PC-3 (cell line): ENCODE results near the gene DIAPH2.

Experiments
- EZH2 ChIP-seq: fragments of 300-600 bp; sonication (generic); IDR thresholded peaks from one replicate; pipeline ENCODE4 v1.6.1; 2017; ENCODE audit warnings: antibody characterized with exemption, mild to moderate bottlenecking, low read length; ENCODE audit not compliant: unreplicated experiment
- EZH2phosphoT487 ChIP-seq: fragments of 300-600 bp; sonication (generic); IDR thresholded peaks from 2 replicates; pipeline ENCODE4 v1.6.1; 2018; ENCODE audit warnings: mild to moderate bottlenecking, antibody characterized with exemption, low read length, borderline replicate concordance
- TF ChIP-seq, protein P1 (sequence below): fragments of 300-600 bp; sonication (generic); conservative IDR thresholded peaks from 2 replicates; pipeline ENCODE4 v1.5.1; 2017; ENCODE audit warnings: antibody characterized with exemption, low read depth, mild to moderate bottlenecking, low read length

DNA sequence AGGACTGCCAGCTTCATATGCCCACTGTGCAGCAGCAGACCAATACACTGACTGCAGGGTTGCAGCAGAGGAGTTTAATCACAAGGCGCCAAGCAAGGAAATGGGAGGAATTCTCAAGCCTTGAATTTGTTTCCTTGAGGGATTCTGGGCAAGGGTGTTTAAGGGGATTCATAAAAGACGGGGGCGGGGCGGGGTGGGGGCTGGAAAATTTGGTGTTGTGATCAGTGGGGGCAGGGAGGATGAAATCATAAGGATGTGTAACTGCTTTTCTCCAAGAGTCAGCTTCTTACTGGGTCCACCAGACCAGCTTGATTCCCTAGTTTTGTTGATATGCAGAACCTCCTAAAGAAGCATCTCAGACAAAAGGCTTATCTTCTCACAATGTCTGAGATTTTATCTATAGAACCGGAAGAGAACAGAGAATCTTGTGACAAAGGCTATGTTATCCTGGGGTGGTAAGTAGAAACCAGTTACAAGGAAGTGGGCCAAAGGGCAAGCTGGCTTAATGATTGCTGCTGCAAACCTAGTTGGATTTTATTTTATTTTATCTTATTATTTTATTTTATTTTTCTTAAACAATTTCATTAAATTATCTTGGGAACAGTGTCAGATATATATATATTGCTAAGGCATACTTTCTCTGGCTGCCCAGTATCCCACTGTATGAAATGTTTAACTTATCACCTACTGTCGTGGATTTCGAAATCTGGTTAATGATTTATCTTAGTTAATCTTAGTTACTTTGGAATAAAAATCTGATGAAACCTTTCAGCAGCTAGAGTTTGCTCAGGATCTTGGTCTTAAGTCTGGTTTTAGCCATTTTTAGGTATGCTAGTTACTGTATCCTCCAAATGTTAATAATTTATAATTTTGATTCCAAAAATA is 475.5 kb downstream of the DIAPH2 start:
- TF ChIP-seq, protein P1, sequence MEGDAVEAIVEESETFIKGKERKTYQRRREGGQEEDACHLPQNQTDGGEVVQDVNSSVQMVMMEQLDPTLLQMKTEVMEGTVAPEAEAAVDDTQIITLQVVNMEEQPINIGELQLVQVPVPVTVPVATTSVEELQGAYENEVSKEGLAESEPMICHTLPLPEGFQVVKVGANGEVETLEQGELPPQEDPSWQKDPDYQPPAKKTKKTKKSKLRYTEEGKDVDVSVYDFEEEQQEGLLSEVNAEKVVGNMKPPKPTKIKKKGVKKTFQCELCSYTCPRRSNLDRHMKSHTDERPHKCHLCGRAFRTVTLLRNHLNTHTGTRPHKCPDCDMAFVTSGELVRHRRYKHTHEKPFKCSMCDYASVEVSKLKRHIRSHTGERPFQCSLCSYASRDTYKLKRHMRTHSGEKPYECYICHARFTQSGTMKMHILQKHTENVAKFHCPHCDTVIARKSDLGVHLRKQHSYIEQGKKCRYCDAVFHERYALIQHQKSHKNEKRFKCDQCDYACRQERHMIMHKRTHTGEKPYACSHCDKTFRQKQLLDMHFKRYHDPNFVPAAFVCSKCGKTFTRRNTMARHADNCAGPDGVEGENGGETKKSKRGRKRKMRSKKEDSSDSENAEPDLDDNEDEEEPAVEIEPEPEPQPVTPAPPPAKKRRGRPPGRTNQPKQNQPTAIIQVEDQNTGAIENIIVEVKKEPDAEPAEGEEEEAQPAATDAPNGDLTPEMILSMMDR, result no peak
- TF ChIP-seq EZH2phosphoT487 (no peak), EZH2 (no peak)
